Heart right ventricle (tissue), 16 donors: ENCODE measurements around the gene THAP7. TPM values are rescaled to one million over a fixed set of nuclear protein-coding genes. Genes with fewer than 3 reads are reported as not detected.

Experiments
- ATAC-seq, 8 donors: fragments of 200-7000 bp; cut with Tn5 transposase; one replicate each; pipeline ENCODE4 v1.9.1; 2020; ENCODE audit warnings: mild to moderate bottlenecking in 8 of 8, moderate library complexity in 8 of 8, moderate number of reproducible peaks in 1 of 8
- DNase-seq, 2 donors: peaks; one replicate each; pipeline ENCODE4 v3.0.0-alpha.2; 2020
- H3K27ac ChIP-seq, 10 donors: fragments of 200-600 bp; sonication (generic) in 2 of 10; one replicate each; pipeline versions ENCODE4 v1.5.0 to v1.8.0; 2020 to 2022; ENCODE audit warnings: mild to moderate bottlenecking in 3 of 10
- H3K27me3 ChIP-seq, 7 donors: fragments of 200-600 bp; one replicate each; pipeline ENCODE4 v1.8.0; 2021 to 2022; ENCODE audit warnings: mild to moderate bottlenecking in 2 of 7
- H3K36me3 ChIP-seq, 9 donors: fragments of 200-600 bp; sonication (generic) in 1 of 9; one replicate each; pipeline versions ENCODE4 v1.5.0 to v1.8.0; 2020 to 2022; ENCODE audit warnings: mild to moderate bottlenecking in 2 of 9
- H3K4me1 ChIP-seq, 9 donors: fragments of 200-600 bp; sonication (generic) in 1 of 9; one replicate each; pipeline versions ENCODE4 v1.5.0 to v1.8.0; 2020 to 2022; ENCODE audit warnings: mild to moderate bottlenecking in 4 of 9
- H3K4me3 ChIP-seq, 10 donors: fragments of 200-600 bp; sonication (generic) in 2 of 10; one replicate each; pipeline versions ENCODE4 v1.5.0 to v1.8.0; 2020 to 2022; ENCODE audit warnings: mild to moderate bottlenecking in 7 of 10, moderate library complexity in 2 of 10
- H3K9me3 ChIP-seq, 11 donors: fragments of 200-600 bp in 10 of 11; sonication (generic) in 2 of 11; one replicate each; pipeline versions ENCODE4 v1.5.0 to v1.8.0; 2013 to 2022; ENCODE audit warnings: mild to moderate bottlenecking in 2 of 11, control low read depth in 1 of 11, moderate library complexity in 1 of 11
- CTCF ChIP-seq, 9 donors: fragments of 200-600 bp; sonication (generic) in 2 of 9; IDR thresholded peaks; one replicate each; pipeline versions ENCODE4 v1.5.0 to v1.8.0; 2021 to 2022; ENCODE audit warnings: antibody characterized with exemption in 9 of 9, mild to moderate bottlenecking in 5 of 9, moderate library complexity in 1 of 9
- WGBS, 2 donors: extraction: QIAGEN DNeasy Blood & Tissue Kit; methylation state at CpG; one replicate each; pipeline ENCODE4 v1.1.7; 2013; ENCODE audit warnings: inconsistent platforms in 1 of 2; 5-methylcytosine and 5-hydroxymethylcytosine counted together
- intact Hi-C, 10 donors: fragments of 100-400 bp; cut with DNase I; formaldehyde crosslinking; loops; one replicate each; pipeline versions ENCODE4 v1.11.1 to v1.14.2; 2022
- polyA plus RNA-seq, 2 donors: library from polyadenylated mRNA; stranded (reverse); fragments of 200-250 nt; gene quantifications; one replicate each; pipeline ENCODE4 v1.2.3, GENCODE V29; 2013
- total RNA-seq, 10 donors: library from RNA; stranded (reverse); fragmentation: NEBNext Ultra II Directional in 3 of 10; extraction: Animal tissue kit (Norgen Biotek cat#: 25700) in 3 of 10; gene quantifications; one replicate each; pipeline versions ENCODE4 v1.2.1 to v1.2.4, GENCODE V29; 2021 to 2023
- donor health status: Arrhythmogenic right ventricular cardiomyopathy.
- donor health status: ischemic (EF 13 %, LVEDD 7.1; RV severe dilation, severe dysfunction).
- donor health status: healthy with polysubstance abuse.
- donor health status: DM: no; HTN: yes; CAD: no.
- donor health status: DM: no; HTN: no; CAD: no.
- donor health status: ischemic (EF 25% LVEDD 6.9; RV normal size, moderate dysfunction).
- donor health status: ischemic (EF 25% LVEDD 5.7; RV mildly dilated, moderate dysfunction).
- donor health status: healthy.
- donor health status: DM: yes; HTN: yes; CAD: no.
- donor health status: Ischemic cardiomyopathy.
- donor health status: ischemic (EF 35%, LVEDD 5.7; RV mildly dilated, moderate dysfunction).
- donor health status: nonischemic (EF 11% LVEDD 7.7; RV severe dilation, severe dysfunction).
- donor health status: DM: yes; HTN: yes; CAD: no.
- donor health status: PGD.
- donor health status: ischemic (EF 29% LVEDD 5.4; RV normal size, mild dysfunction).
- donor health status: nonischemic (EF 23%, LVEDD 6.1; RV moderate dilation, normal function).

The THAP7 gene
- total and polyA plus RNA-seq, 12 donors, result 15.5 to 54.9 (median 18.1) TPM

- H3K27me3 ChIP-seq, result no peaks in the 10 kb centered on the region
- peaks cover 3 to 31% (median 19%) of the 10 kb centered on the region in 9 donors for H3K4me1 ChIP-seq
- DNase-seq (no peak), ATAC-seq (peak; percentile 38 to 62 (median 58))
- no peaks in the 10 kb centered on the region for H3K9me3 ChIP-seq
- WGBS, 2 donors, result 2% methylated on average over 55 to 59 of the region's 59 CpGs
- intact Hi-C loops, result loop anchor here in 1 of 10 donors (5.0 kb wide), 1 partner anchor 35 kb away; no protein-coding TSS in a partner anchor
- TF ChIP-seq CTCF (IDR thresholded peaks at IDR 0.05), result no peak
- H3K36me3 ChIP-seq, result peaks cover 0 to 22% (median 0%) of the 10 kb centered on the region in 9 donors
- H3K27ac ChIP-seq, result peak overlapping the region in 6 of 10 donors; percentile 20 to 78 (median 42)
- H3K4me3 ChIP-seq, result peak overlapping the region; percentile 46 to 73 (median 66)
Observed at GRCh38 chr22:20957102-20957682, 44.7 kb downstream of the THAP7 start.

- intact Hi-C loops, result loop anchor here in 1 of 10 donors (5.0 kb wide), 1 partner anchor 34 kb away; no protein-coding TSS in a partner anchor
- no peaks in the 10 kb centered on the region for H3K9me3 ChIP-seq
- H3K27ac ChIP-seq, result peak overlapping the region in 5 of 10 donors; percentile 20 to 78 (median 32)
- H3K27me3 ChIP-seq, result no peaks in the 10 kb centered on the region
- peak in 2 of 8 donors; percentile 3 to 8 for ATAC-seq
- no peak for TF ChIP-seq CTCF (IDR thresholded peaks at IDR 0.05)
- H3K4me3 ChIP-seq, result peak overlapping the region in 9 of 10 donors; percentile 48 to 73 (median 66)
- H3K4me1 ChIP-seq, result peaks cover 3 to 25% (median 19%) of the 10 kb centered on the region in 9 donors
- peaks cover 0 to 30% (median 0%) of the 10 kb centered on the region in 9 donors for H3K36me3 ChIP-seq
- DNase-seq, result no peak
- 51 to 57% methylated on average over 27 of the region's 27 CpGs for WGBS, 2 donors
Observed at GRCh38 chr22:20956258-20957101, 45.4 kb downstream of the THAP7 start.

- intact Hi-C loops, result loop anchor here in 1 of 10 donors (5.0 kb wide), 1 partner anchor 33 kb away; no protein-coding TSS in a partner anchor
- DNase-seq (no peak), ATAC-seq (no peak)
- 86 to 93% methylated on average over 7 of the region's 7 CpGs for WGBS, 2 donors
- Histone ChIP-seq H3K9me3 (no peaks in the 10 kb centered on the region), H3K36me3 (peaks cover 0 to 39% (median 7%) of the 10 kb centered on the region in 9 donors), H3K27me3 (no peaks in the 10 kb centered on the region), H3K4me1 (peaks cover 3 to 25% (median 19%) of the 10 kb centered on the region in 9 donors), H3K27ac (no peak overlapping the region), H3K4me3 (no peak overlapping the region)
- no peak for TF ChIP-seq CTCF (IDR thresholded peaks at IDR 0.05)
Observed at GRCh38 chr22:20955548-20955947, 46.4 kb downstream of the THAP7 start.
